A673 (cell line): ENCODE data around the gene CMIP. TPM values are rescaled to one million over a fixed set of nuclear protein-coding genes. Genes with fewer than 3 reads are reported as not detected.

Experiments used
- BruUV-seq: library from RNA; stranded (reverse); fragments of 400-500 nt; replicated peaks from 2 replicates; lab custom pipeline; 2021; lab: Mats Ljungman, UMichigan
- CTCF ChIA-PET: fragments of 300-600 bp; sonication (Branson Sonifier 250); formaldehyde crosslinking; loops from one replicate; lab custom pipeline; 2022; ENCODE audit warnings: antibody characterized with exemption; lab: Charles Lee
- POLR2A ChIA-PET: fragments of 300-600 bp; sonication (Branson Sonifier 250); formaldehyde crosslinking; loops from one replicate; lab custom pipeline; 2022; ENCODE audit warnings: antibody characterized with exemption; ENCODE audit not compliant: low non-redundant PET; lab: Charles Lee
- DNase-seq: peaks from one replicate; pipeline ENCODE4 v3.0.0-alpha.2; 2015; ENCODE audit warnings: low spot score
- H3K27ac ChIP-seq: fragments of 200-600 bp; sonication (generic); 2 replicates; pipeline ENCODE4 v1.5.1; 2016; ENCODE audit warnings: mixed run types, low read depth, mild to moderate bottlenecking, mixed read lengths, antibody characterized with exemption, low read length; ENCODE audit not compliant: poor library complexity, severe bottlenecking
- H3K27me3 ChIP-seq: fragments of 200-600 bp; sonication (generic); replicated peaks from 2 replicates; pipeline ENCODE4 v1.6.1; 2017; ENCODE audit warnings: mixed run types, low read depth, mild to moderate bottlenecking, mixed read lengths, antibody characterized with exemption, low read length; ENCODE audit not compliant: insufficient read depth, poor library complexity
- H3K36me3 ChIP-seq: fragments of 200-600 bp; sonication (generic); 2 replicates; pipeline ENCODE4 v1.6.1; 2016; ENCODE audit warnings: mixed run types, mild to moderate bottlenecking, mixed read lengths, antibody characterized with exemption, low read length; ENCODE audit not compliant: insufficient read depth, poor library complexity, severe bottlenecking
- H3K4me1 ChIP-seq: fragments of 200-600 bp; sonication (generic); 2 replicates; pipeline ENCODE4 v1.6.1; 2017; ENCODE audit warnings: mixed run types, mild to moderate bottlenecking, mixed read lengths, antibody characterized with exemption, low read length; ENCODE audit not compliant: insufficient read depth, poor library complexity, severe bottlenecking
- H3K4me3 ChIP-seq: fragments of 200-600 bp; sonication (generic); 2 replicates; pipeline ENCODE4 v1.5.1; 2016; ENCODE audit warnings: low read depth, mixed run types, mild to moderate bottlenecking, mixed read lengths, low read length; ENCODE audit not compliant: poor library complexity, severe bottlenecking
- H3K9me3 ChIP-seq: fragments of 200-600 bp; sonication (generic); 2 replicates; pipeline ENCODE4 v1.6.1; 2016; ENCODE audit warnings: mixed run types, low read depth, mild to moderate bottlenecking, mixed read lengths, antibody characterized with exemption, low read length; ENCODE audit not compliant: poor library complexity, severe bottlenecking
- EZH2 ChIP-seq: fragments of 200-600 bp; sonication (generic); IDR thresholded peaks from 2 replicates; pipeline ENCODE4 v1.6.1; 2017; ENCODE audit warnings: borderline replicate concordance, low read depth, mild to moderate bottlenecking, mixed read lengths, antibody characterized with exemption, low read length; ENCODE audit not compliant: poor library complexity, severe bottlenecking
- intact Hi-C: fragments of 100-400 bp; cut with micrococcal nuclease; formaldehyde crosslinking; loops from one replicate; pipeline ENCODE4 v1.10.0; 2022; ENCODE audit not compliant: unreplicated experiment
- total RNA-seq: library from RNA; stranded (reverse); gene quantifications from 2 replicates; pipeline ENCODE4 v1.2.3, GENCODE V29; 2021
- TF ChIP-seq, protein P1 (sequence below): fragments of 300-800, 200-600 bp; sonication (generic); conservative IDR thresholded peaks from 2 replicates; pipeline ENCODE4 v1.5.1; 2017; ENCODE audit warnings: low read depth, mild to moderate bottlenecking, antibody characterized with exemption, low read length, moderate library complexity, mixed read lengths

Gene CMIP
- total RNA-seq, 1 experiment from 2014 or later = 25.5 TPM

DNA sequence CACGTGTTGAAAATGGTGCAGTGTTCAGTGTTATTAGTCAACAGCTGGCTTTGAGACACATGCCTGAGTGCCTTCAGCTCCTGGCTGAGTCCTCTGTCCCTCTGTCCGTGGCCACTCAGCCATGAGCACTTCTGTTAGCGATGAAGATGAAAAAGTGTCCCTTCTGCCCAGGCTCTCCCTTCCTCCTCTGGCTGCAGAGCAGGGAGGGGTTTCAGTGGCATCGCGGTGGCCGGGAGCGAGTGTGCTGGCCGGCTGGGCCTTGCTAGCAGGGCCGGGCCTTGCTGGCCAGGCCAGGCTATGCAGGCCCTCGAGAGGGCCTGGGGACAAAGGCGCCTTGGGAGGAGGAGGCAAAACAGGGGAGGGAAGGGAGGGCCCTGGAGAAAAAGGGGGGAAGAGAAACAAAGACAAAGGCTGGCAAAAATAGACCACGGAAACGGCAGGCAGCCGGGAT is 47.7 kb downstream of the CMIP start:
- peak overlapping the region; percentile 23 for H3K27ac ChIP-seq

DNA sequence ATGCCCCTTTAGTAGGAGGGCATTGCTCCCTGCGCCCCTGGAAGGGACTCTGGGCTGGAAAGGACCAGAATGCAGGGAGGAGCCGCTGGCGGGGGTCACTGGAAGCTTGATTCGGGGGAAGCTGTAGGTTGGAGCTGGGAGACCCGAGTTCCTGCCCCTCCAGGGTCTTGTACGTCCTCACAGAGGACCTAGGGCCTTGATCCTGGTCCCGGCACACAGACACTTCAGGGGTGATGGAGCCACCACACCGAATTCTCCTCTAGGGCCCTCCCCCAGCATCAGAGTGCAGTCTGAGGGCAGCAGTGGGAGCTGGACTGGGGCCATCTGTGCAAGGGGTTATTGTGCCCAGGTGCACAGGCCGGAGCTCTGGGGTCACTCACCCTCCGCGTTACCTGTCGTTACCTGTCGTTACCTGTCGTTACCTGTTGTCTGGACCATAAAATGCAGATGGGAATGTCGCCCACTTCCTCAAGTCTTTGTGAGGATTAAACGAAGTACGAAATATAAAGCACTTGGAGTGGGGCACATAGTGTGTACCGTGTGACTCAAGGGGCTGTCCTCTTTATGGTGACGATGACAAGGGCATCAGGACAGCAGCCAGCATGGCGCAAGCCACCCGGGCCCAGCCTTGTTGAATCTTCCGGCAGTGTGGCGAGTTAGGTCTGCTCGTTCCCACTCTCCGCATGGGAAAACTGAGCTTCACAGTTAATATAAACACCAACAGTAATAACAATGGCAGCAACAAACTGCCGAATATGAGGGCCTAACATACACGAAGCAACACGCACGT is 48.6 kb downstream of the CMIP start:
- no peaks in the 10 kb centered on the region for H3K36me3 ChIP-seq
- TF ChIP-seq, protein P1, sequence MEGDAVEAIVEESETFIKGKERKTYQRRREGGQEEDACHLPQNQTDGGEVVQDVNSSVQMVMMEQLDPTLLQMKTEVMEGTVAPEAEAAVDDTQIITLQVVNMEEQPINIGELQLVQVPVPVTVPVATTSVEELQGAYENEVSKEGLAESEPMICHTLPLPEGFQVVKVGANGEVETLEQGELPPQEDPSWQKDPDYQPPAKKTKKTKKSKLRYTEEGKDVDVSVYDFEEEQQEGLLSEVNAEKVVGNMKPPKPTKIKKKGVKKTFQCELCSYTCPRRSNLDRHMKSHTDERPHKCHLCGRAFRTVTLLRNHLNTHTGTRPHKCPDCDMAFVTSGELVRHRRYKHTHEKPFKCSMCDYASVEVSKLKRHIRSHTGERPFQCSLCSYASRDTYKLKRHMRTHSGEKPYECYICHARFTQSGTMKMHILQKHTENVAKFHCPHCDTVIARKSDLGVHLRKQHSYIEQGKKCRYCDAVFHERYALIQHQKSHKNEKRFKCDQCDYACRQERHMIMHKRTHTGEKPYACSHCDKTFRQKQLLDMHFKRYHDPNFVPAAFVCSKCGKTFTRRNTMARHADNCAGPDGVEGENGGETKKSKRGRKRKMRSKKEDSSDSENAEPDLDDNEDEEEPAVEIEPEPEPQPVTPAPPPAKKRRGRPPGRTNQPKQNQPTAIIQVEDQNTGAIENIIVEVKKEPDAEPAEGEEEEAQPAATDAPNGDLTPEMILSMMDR = no peak
- no peak for TF ChIP-seq EZH2
- peaks cover 22% of the 10 kb centered on the region for H3K4me1 ChIP-seq
- H3K27me3 ChIP-seq = no peaks in the 10 kb centered on the region
- BruUV-seq = no TSS peak
- intact Hi-C loops = no loop called here
- DNase-seq = no peak
- H3K27ac ChIP-seq = peak overlapping the region; percentile 37
- CTCF ChIA-PET = no interaction called here
- POLR2A ChIA-PET = no interaction called here
- H3K4me3 ChIP-seq = no peak overlapping the region
- no peaks in the 10 kb centered on the region for H3K9me3 ChIP-seq

More for the DNA sequence above, 47.7 kb downstream of the CMIP start:
- Histone ChIP-seq H3K27me3 (no peaks in the 10 kb centered on the region), H3K4me1 (peaks cover 22% of the 10 kb centered on the region), H3K9me3 (no peaks in the 10 kb centered on the region), H3K36me3 (no peaks in the 10 kb centered on the region), H3K4me3 (no peak overlapping the region)
- TF ChIP-seq, protein P1 = no peak
- no peak for TF ChIP-seq EZH2
- ChIA-PET POLR2A (no interaction called here), CTCF (no interaction called here)
- BruUV-seq = no TSS peak
- intact Hi-C loops = no loop called here
- no peak for DNase-seq

DNA sequence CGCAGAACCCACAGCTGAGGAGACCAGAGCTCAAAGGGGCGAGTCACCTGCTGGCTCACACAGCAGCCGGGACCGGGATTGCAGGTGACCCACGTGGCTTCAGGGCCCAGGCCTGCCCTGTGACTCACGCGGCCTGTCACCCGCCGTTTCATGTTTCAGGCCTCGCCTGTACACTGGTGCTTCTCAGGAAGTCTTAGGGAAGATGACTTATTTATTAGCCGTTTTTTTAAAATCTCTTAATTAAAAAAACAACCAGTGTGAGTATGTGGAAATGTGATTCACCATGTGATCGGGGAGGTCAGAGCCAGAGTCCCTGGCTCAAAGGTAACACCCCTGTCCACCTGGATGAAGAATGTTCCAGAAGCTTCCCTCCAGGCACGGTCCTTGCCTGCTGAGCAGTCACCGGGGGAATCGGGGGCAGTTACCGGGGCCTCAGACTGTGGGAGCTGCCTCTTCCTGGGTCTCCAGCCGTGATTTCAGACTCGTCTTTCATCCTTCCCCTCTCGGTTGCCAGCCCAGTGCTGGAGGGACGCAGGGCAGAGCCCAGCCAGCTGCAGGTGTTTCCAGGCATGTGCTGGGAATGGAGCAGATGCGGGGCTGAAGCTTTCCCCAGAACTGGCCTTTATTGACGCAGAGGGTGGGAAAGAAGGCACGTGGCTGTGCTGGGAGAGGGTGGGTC is 49.3 kb downstream of the CMIP start:
- intact Hi-C loops = no loop called here
- Histone ChIP-seq H3K27ac (peak overlapping the region; percentile 37), H3K9me3 (no peaks in the 10 kb centered on the region), H3K4me3 (no peak overlapping the region), H3K36me3 (no peaks in the 10 kb centered on the region), H3K27me3 (no peaks in the 10 kb centered on the region), H3K4me1 (peaks cover 22% of the 10 kb centered on the region)
- ChIA-PET CTCF (no interaction called here), POLR2A (no interaction called here)
- BruUV-seq = no TSS peak
- DNase-seq = no peak
- TF ChIP-seq EZH2 = no peak
- TF ChIP-seq, protein P1 = no peak
